HG03045 (cell line): ENCODE measurements around the gene ITCH.
"Not testable (repeated sequence)": the region's sequence is repeated elsewhere in the genome, so short reads cannot be mapped to it uniquely, and the experiment has no call there.

Experiments
- ATAC-seq: cut with Tn5 transposase; IDR thresholded peaks from one replicate; pipeline ENCODE4 v1.9.1; 2021; ENCODE audit warnings: mild to moderate bottlenecking, moderate library complexity; ENCODE audit not compliant: unreplicated experiment

ITCH gene

GRCh38 chr20:34363062-34363464 is at the start of gene ITCH:
TSS of gene ITCH (plus strand) at chr20:34363273. CDS start at chr20:34393812, 30,539 bp downstream.
- ATAC-seq, result peak; percentile 94

DNA sequence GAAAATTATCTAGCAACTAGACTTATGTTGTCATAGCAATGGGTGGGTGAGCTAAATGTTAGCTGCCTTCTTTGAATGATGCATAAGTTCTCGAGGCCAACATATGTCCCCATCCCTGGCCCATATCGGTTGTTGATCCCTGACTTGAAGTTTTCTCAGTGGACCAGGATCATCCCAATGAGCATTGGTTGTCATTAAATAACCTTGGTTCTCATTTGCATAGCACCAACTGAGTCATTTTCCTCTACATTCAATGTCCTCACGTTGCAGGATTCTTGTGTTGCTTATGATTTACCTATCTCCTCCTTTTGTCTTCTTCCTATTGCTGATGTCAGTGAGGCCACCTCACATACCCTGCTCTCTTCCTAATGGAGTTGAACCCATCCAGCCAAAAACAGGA is 47.8 kb upstream of the ITCH start:
- no peak for ATAC-seq

- ATAC-seq, result no peak
Measured at GRCh38 chr20:34316196-34316814, 46.8 kb upstream of the ITCH start.

- ATAC-seq, result no peak
Measured at GRCh38 chr20:34318609-34319443, 44.2 kb upstream of the ITCH start.

DNA sequence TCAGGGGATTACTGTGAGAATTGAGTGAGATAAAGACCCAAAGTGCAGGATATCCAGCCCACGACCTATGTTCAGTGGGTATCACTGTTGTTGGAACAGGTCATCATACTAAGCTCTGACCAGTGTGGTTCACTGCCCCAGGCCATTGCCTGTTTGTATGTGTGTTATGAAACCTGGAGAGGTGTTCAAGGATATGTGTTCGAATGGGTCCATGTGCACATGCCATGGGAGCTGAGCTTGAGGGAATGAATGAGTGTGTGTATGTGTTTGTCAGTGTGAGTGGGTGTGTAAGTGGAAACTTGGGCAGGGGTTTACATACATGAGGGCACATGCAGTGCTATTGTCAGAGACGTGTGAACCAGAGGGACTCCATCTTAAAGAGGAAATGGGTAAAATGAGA is 42.2 kb upstream of the ITCH start:
- ATAC-seq, result no peak

DNA sequence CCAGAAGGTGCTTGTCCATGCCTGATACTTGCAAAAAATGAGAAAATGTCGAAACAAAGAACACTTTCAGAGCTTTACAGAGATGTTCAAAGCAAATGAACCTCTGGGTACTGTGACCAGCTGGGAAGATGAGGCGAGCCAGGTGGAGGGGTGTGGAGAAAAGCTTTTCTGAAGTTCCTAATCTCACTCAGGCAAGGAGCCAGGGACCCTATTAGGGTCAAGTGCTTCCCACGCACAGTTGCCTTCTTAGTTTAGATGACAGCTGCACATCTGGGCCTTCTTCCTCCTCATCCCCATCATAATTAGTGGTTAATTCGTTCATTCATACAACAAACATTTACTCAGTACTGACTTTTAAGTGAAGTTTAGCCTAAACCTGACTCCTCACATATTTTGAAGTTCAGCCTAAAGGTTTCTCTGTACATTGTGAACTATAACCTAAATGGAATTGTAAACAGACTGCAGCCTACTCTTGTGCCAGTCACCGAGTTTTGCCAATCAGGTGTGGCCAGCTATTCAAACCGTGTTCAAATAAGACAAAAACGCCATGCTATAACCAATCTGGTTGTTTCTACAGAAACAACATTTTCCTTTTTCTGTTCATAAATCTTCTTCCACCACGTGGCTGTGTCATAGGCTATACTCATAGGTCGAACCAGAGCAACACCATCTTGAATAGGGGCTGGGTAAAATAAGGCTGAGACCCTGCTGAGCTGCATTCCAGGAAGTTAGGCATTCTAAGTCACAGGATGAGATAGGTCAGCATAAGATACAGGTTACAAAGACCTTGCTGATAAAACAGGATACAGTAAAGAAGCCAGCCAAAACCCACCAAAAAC is 40.6 kb upstream of the ITCH start:
- no peak for ATAC-seq

DNA sequence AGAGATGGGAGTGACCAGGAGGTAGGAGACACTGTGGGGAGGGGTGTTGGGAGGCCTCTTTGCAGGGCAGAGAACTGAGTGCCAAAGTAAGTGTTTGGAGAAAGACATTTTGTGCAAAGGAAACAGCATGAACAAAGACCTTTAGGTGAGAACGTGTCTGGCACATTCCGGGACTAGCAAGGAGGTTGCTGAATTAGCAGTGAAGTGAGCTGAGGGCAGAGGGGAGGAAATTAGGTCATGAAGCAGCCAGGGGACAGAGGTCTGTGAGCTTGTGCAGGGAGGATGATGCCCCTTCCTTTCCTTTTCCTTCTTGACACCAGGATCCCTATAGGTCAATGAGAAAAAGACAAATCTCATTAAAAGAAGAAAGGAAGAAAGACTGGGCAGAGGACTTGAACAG is 38.5 kb upstream of the ITCH start:
- no peak for ATAC-seq

DNA sequence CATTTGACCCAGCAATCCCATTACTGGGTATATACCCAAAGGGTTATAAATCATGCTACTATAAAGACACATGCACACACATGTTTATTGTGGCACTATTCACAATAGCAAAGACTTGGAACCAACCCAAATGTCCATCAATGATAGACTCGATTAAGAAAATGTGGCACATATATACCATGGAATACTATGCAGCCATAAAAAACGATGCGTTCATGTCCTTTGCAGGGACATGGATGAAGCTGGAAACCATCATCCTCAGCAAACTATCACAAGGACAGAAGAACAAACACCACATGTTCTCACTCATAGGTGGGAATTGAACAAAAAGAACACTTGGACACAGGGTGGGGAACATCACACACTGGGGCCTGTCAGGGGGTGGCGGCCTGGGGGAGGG is 34.9 kb upstream of the ITCH start:
- not testable (repeated sequence) for ATAC-seq

DNA sequence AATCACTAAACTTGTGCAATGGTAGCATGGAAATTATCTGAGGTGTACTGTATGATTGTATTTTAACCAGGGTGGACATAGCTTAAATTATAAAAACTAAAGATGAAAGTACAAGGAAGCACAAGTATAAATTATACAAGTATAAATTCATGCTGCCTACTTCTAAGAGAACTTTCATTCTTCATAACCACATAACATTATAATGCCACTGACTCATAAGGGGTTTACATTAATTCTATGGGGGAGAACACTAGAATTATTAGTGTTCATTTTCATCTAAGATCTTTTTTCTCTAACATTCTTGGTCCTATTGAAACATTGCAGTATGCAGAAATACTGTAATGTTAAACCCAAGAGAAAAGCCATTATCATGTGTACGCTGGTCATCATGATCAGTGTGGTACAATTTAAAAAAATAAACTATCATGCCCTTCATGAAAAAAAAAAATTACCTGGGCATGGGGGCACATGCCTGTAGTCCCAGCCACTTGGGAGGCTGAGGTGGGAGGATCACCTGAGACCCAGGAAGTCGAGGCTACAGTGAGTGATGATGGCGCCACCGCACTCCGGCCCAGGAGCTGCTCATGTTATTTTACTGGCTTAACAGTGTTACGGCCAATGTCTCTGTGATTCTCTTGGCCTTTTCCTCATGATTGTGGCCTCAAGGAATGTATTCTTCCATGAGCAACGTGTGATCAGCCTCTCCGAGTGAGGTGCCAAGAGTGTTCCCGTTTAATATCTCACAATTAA is 34.0 kb upstream of the ITCH start:
- ATAC-seq, result no peak

GRCh38 chr20:34330861-34331544 is 32.1 kb upstream of the ITCH start:
- ATAC-seq, result not testable (repeated sequence)

DNA sequence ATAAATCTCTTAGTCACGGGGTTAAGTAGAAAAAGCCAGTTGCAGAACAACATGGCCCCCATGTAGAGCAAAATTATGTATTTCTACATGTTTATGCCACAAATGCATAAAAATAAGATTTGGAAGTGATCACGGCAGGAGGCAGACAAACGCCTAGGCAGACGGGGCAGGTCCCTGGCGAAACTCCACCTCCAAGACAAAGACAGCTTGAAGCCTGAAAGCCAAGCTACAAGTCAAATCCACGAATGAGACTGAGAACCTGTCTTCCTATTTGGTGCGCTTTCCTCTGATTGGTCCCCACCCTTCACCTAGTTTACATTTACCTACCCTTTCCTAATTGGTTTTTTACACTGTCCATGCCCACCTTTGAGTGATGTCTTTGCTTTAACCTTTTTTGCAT is 31.2 kb upstream of the ITCH start:
- no peak for ATAC-seq

DNA sequence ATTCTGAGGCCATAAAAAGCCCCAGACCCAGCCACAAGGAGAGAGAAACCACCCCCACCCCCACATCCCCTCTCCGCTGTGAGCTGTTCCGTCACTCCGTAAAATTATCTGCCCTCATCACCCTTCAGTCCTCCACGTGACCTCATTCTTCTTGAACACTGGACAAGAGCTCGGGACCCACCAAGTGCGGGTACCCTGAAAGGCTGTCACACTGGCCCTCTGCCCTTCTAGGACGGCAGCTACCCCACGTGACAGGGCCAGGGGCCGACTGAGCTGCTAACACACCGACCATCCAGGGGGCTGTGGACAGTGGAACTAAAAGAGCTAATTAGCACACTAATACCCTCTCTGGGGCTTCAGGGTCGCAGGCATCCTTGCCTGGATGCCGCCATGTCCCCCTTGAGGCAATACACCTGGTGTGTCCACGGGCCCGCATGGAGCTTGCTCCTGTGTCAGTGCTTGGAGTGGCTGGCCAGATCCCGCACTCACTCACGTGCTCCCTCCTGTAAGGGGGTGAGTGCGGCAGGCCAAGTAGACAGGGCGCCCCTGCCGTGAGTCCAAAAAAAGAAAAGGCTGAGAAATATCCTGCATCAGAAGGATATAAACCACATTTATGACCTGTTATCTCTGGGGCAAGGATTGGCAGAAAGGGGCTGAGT is 30.7 kb upstream of the ITCH start:
- ATAC-seq, result no peak

DNA sequence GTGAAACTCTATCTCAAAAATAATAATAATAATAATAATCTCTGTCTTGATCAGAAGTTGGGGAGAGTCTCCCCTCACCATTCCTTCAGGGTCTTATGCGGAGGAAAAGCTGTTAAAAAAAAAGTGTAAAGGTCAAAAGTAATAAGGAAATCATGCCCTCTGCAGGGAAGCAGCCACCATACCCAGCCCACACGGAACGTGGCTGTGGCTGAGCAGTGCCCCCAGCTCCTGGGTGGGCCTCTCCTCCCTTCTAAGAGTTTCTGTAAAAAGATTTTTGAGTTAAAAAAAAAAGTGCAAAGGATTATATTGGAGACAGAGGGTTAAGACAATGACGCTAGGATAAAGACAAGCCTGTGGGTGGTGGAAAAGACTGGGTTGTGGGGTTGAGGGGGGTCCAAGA is 29.3 kb upstream of the ITCH start:
- no peak for ATAC-seq

GRCh38 chr20:34334654-34335407 is 28.2 kb upstream of the ITCH start:
- no peak for ATAC-seq

DNA sequence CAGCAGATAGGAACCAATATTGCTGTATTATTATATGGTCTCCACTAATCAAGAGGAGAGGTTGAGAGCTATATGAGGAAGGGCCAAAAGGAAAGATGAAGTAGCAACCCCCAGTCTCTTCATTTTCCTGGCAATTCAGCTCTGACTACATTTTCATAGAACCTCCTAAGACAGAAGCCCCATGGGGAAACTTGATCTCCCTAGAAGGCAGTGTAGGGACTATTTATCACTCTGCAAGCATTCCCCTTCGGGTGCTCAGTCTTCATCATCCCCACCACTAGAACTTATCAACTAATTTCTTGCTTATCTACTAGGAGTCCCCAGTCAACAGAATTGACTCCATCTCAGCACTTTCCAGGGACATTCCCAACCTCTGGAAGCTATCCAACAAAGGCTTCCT is 25.5 kb upstream of the ITCH start:
- no peak for ATAC-seq

- no peak for ATAC-seq
Measured at GRCh38 chr20:34337982-34338726, 24.9 kb upstream of the ITCH start.

GRCh38 chr20:34340726-34341125 is 22.3 kb upstream of the ITCH start:
- not testable (repeated sequence) for ATAC-seq

- not testable (repeated sequence) for ATAC-seq
Measured at GRCh38 chr20:34341199-34341598, 21.9 kb upstream of the ITCH start.
